Esophagus squamous epithelium (tissue), 4 donors: ENCODE measurements around the gene GLP2R.

Experiments used
- CTCF ChIP-seq, 6 experiments: fragments of 450-650 bp in 4 of 6; fragments of 200-600 bp in 2 of 6; sonication (generic) in 2 of 6; IDR thresholded peaks; one replicate each; pipeline ENCODE4 v1.5.1; 2016 to 2019; ENCODE audit warnings: antibody characterized with exemption in 6 of 6, mild to moderate bottlenecking in 4 of 6, moderate library complexity in 4 of 6
- POLR2A ChIP-seq, 4 donors: fragments of 450-650 bp; IDR thresholded peaks; one replicate each; pipeline ENCODE4 v1.6.1; 2017; ENCODE audit warnings: antibody characterized with exemption in 4 of 4, mild to moderate bottlenecking in 4 of 4, moderate library complexity in 3 of 4

- TF ChIP-seq CTCF (IDR thresholded peaks at IDR 0.05), result no peak
- no peak for TF ChIP-seq POLR2A (IDR thresholded peaks at IDR 0.05)
Measured at GRCh38 chr17:9905078-9905415, 79.3 kb downstream of the GLP2R start, which contains the start of gene RCVRN.
